ENCODE measurements around the gene MAB21L2.

Gene MAB21L2

GRCh38 chr4:150540959-150541360, 41.0 kb upstream of the MAB21L2 start:
- TF ChIP-seq ZNF341 (tag by site-specific recombination; IDR thresholded peaks at IDR 0.05; ENCODE audit: low read depth) (no peak), ZNF416 (tag by site-specific recombination; IDR thresholded peaks at IDR 0.05) (no peak), RBAK (tag by site-specific recombination; IDR thresholded peaks at IDR 0.05) (no peak), ZBTB17 (tag by site-specific recombination; IDR thresholded peaks at IDR 0.05) (no peak), BCL6B (tag by site-specific recombination; IDR thresholded peaks at IDR 0.05) (no peak), HOXC10 (CRISPR knock-in tag; IDR thresholded peaks at IDR 0.05) (no peak)
- CTCF ChIA-PET: interaction anchor here (0.5 kb wide), 1 partner anchor 9 kb away, joined by 3 read pairs; no protein-coding TSS in a partner anchor
- POLR2A ChIA-PET: no interaction called here
- H3K4me1 ChIP-seq (ENCODE audit: control insufficient read depth, insufficient read depth, low read length): no peaks in the 10 kb centered on the region
- no peak overlapping the region for H3K27ac ChIP-seq (ENCODE audit: extremely low read depth, low read depth, low read length)
- no peaks in the 10 kb centered on the region for H3K36me3 ChIP-seq (ENCODE audit: control insufficient read depth in 2 of 2, insufficient read depth in 1 of 2, low read length in 2 of 2)
- H3K4me3 ChIP-seq (ENCODE audit: low read depth, low read length): no peak overlapping the region
- H3K9me3 ChIP-seq (ENCODE audit: control insufficient read depth, insufficient read depth, low read depth, low read length): no peaks in the 10 kb centered on the region

GRCh38 chr4:150541681-150542080, 40.3 kb upstream of the MAB21L2 start:
- no peaks in the 10 kb centered on the region for H3K36me3 ChIP-seq (ENCODE audit: control insufficient read depth in 2 of 2, insufficient read depth in 1 of 2, low read length in 2 of 2)
- ChIA-PET CTCF (no interaction called here), POLR2A (no interaction called here)
- H3K4me3 ChIP-seq (ENCODE audit: low read depth, low read length): no peak overlapping the region
- TF ChIP-seq ZNF548 (tag by site-specific recombination; IDR thresholded peaks at IDR 0.05) (no peak), CTCF (tag by site-specific recombination; IDR thresholded peaks at IDR 0.05) (no peak), ZSCAN18 (tag by site-specific recombination; IDR thresholded peaks at IDR 0.05) (no peak), ZSCAN30 (tag by site-specific recombination; IDR thresholded peaks at IDR 0.05) (no peak), ZSCAN16 (tag by site-specific recombination; IDR thresholded peaks at IDR 0.05) (no peak), ZNF175 (tag by site-specific recombination; IDR thresholded peaks at IDR 0.05) (no peak)
- no peaks in the 10 kb centered on the region for H3K9me3 ChIP-seq (ENCODE audit: control insufficient read depth, insufficient read depth, low read depth, low read length)
- no peaks in the 10 kb centered on the region for H3K4me1 ChIP-seq (ENCODE audit: control insufficient read depth, insufficient read depth, low read length)
- no peak overlapping the region for H3K27ac ChIP-seq (ENCODE audit: extremely low read depth, low read depth, low read length)

- ChIA-PET CTCF (no interaction called here), POLR2A (no interaction called here)
- no peaks in the 10 kb centered on the region for H3K4me1 ChIP-seq (ENCODE audit: control insufficient read depth, insufficient read depth, low read length)
- no peaks in the 10 kb centered on the region for H3K9me3 ChIP-seq (ENCODE audit: control insufficient read depth, insufficient read depth, low read depth, low read length)
- no peak overlapping the region for H3K27ac ChIP-seq (ENCODE audit: extremely low read depth, low read depth, low read length)
- H3K4me3 ChIP-seq (ENCODE audit: low read depth, low read length): no peak overlapping the region
- TF ChIP-seq ZNF488 (tag by site-specific recombination; IDR thresholded peaks at IDR 0.05) (no peak), ZNF280D (tag by site-specific recombination; IDR thresholded peaks at IDR 0.05) (no peak), ZNF660 (tag by site-specific recombination; IDR thresholded peaks at IDR 0.05) (no peak), FEZF1 (tag by site-specific recombination; IDR thresholded peaks at IDR 0.05) (0 out of 2 replicates have a peak, but pooled peaks have one; percentile 18)
- no peaks in the 10 kb centered on the region for H3K36me3 ChIP-seq (ENCODE audit: control insufficient read depth in 2 of 2, insufficient read depth in 1 of 2, low read length in 2 of 2)
Observed at GRCh38 chr4:150543042-150543441, 38.9 kb upstream of the MAB21L2 start.

Data from HEK293 (cell line).